ENCODE measurements around the gene AGTPBP1.

The AGTPBP1 gene

DNA sequence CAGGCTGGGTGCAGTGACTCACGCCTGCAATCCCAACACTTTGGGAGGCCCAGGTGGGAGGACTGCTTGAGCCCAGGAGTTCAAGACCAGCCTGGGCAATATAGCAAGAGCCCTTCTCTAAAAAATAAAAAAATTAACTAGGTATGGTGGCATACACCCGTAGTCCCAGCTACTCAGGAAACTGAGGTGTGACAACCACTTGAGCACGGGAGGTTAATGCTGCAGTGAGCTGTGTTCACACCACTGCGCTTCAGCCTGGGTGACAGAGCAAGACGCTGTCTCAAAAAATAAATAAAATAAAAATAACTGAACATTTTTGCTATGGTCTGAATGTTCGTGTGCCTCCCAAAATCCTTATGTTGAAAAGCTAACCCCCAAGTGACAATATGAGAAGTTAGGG, 24.5 kb downstream of the AGTPBP1 start:
- DNase-seq: no peak

DNA sequence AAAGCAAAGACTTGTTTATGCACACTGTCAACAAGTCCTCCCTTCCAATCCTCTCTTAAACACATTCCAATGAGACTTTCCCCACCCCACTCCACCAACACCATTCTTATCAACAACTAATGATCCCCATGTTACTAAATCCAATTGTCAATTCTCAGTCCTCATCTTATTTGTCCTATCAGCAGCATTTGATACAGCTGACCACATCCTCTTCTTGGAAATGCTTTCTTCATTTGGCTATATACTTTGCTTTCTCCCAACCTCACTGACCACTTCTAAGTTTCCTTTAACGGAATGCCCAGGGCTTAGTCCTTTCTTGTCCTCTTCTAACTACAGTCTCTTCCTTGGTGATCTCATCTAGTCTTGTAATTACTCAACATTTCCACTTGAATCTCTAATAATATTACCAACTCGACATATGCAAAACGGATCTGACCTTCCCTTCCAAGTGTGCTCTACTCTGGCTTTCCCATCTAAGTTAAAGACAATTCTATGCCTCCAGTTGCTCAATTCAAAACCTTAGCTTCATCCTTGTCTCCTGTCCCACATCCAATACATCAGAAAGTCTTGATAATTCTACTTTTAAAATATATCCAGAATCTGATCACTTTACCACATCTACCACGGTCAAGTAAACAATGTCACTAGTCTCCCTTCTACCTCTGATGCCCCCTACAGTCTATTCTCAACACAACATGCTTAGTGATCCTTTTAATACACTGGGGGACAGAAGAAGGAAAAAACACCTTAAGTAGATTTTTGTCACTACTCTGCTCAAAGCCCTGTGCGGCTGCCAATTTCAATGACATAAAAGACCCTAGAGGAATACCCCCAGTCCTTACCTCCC, 25.5 kb downstream of the AGTPBP1 start:
- peak; percentile 17 to 72 (median 52) for DNase-seq

DNA sequence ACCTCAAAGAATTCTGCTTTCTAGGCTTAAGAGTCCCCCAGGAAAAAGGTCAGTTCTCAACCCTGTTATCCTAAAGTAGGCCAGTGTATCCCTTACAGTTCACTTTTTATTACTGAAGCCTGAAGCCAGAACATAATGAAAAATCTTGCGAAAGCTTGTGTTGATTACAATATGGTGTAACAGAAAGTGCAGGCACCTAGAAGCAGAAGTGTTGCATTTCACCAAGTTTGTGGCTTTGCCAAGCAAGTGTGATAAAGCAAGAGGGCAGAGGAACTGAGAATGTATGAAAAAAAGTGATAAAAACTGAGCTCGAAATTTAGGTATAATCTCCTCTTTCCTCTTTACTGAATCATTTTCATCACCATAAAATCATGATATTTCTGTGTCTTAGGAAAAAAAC, 26.2 kb downstream of the AGTPBP1 start:
- peak; percentile 56 to 87 (median 72) for DNase-seq

DNA sequence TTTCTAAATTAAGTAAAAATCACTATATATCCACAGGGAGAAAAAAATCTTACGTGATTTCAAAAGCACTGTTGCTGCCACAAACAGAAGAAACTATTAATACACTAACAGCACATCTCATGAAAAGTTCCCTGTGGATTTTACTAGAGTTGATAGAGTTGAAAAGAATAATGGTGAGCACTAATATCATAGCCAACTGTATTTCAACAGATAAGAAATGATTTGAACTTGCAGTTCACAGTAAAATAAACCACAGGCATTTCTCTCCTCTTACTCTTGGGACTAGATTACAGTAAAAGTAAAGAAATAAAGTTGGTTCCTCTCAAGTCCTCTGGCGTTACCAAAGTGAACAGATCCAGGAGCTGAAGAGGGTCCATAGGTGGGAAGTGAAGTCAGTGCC, 27.9 kb downstream of the AGTPBP1 start:
- no peak for DNase-seq

DNA sequence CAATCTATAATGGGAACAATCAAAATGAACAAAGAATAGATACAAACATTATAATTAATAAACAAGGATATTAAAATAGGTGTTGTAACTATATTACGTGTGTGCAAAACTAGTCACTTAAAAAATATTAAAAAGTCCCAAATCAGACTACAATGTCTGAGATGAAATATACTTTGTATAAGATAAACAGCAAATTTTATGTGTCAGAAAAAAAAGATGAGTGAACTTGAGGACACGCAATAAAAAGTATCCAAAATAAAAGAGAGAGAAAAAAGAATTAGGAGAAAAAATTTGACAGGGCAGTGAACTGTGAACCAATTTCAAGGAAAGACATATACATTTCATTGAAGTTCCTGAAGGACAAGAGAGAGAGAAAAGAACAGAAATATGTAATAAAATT, 37.0 kb downstream of the AGTPBP1 start:
- DNase-seq: no peak

DNA sequence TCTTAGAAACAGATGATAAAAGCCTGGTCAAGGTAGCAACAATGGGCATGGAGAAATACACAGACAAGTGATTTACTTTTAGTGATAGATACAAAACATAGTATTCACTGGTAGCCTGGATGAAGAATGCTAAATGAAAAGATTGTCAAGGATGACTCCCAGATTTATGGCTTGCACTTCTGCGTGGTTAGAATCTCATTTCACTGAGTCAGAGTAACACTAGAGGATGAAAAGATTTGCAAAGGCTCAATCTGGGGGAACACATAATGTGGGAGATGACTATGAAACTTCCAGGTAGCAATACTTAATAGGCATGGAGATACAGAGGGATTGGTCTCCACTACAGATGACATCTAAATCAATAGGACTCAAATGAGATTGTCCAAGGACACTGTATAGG, 38.4 kb downstream of the AGTPBP1 start:
- DNase-seq: no peak

DNA sequence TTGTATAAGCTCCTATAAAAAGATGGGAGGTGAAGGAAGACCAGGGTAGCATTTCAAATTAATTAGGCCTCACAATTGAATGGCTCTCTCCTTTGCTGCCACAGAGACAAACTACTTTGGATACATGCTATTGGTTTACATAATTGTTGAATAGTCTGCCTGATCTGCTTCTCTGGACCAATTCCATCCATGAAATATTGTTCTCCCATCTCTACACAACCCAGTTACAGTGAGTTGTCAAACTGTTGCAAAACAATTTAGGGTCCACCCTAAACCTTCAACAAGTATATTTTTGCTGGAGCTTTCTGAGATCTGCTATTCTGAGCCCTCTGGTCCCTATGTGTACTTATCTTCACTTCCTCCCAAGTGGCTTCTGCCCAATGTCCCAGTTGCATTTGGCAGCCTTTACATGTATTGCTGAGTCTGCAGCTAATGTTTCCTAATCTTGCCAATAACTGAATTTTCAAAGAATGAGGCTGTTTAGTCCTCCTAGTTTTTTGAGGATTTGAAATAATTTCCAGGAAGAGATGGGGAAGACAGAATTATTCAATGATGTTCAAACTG, 38.9 kb downstream of the AGTPBP1 start:
- DNase-seq: peak; percentile 15 to 62 (median 46)

DNA sequence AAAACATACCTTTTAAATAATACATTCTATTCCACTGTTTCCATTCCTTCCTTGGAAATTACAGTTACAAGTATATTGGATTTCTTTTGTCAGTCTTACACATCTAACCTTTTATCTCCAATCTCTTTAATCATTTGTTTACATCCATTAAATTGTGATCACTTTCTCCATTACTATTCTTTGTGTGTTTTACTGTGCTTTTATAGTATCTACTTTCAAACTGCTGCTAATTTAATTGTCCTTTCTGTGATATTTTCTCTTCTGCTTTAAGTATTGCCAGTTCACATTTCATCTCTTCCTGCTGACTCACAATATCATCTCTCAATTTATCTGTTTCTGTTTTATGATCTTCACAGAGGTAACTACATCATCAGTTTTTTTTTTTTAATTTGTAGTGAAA, 39.6 kb downstream of the AGTPBP1 start:
- DNase-seq: no peak

DNA sequence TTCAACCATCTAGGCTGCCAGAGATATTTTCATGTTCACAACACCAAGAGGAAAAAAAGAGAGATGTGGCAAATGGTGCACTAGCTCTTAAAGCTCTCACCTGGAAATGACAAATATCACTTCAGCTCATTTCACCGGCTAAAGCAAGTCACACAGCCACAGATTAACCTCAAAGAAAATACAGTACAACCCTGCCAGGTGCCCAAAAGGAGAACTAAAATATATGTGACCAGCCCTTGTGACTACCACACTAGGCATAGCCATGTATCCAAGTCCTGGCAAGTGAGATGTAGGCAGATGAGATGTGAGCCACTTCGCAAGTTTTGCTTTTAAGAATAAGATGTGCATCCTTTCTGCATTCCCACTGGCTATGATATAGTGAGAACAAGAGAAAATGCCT, 41.4 kb downstream of the AGTPBP1 start:
- no peak for DNase-seq

DNA sequence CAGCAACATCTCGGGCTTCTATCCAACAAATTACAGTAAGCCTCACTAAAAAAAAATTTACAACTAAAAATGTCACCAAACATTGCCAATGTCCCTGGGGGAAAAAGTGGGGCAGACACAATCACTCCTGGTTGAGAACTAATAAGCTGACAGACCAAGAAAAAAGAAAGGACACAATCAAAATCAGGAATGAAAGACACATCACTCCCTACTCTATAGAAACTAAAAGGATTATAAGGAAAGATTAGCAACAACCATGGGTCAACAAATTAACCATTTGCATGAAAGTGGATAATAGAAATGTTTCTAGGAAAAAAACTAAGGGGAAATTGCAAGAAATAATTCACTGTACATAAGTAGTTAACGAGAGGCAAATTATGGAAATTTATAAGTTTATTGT, 53.4 kb downstream of the AGTPBP1 start:
- DNase-seq: no peak

DNA sequence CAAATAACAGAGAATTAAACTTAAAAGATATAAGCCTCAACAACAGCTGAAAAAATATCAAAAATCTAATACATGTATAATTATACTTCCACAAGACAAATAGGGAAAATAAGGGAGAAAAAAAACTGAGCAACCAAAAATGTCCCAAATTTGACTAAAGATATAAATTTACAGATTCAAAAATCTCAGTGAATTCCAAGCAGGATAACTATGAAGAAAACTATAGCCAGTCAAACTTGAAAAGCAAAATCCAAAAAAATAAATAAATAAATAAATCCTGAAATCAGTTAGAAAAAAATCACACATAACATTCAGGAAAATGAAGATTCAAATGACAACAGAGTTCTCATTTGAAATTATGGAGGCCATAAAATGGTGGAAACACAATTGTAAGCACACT, 56.7 kb downstream of the AGTPBP1 start:
- no peak for DNase-seq

DNA sequence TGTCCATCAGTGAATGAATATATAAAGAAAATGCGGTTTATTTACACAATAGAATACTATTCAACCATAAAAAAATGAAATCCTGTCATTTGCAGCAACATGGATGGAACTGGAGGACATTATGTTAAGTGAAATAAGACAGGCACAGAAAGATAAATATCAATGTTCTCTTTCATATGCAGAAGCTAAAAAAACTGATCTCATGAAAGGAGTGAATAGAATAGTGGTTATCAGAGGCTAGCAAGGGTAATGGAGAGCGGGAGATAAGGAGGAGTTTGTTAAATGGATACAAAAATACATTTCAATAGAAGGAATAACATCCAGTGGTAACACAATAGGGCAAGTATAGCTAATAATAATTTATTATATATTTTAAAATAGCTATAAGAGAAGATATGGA, 65.0 kb downstream of the AGTPBP1 start:
- DNase-seq: no peak

DNA sequence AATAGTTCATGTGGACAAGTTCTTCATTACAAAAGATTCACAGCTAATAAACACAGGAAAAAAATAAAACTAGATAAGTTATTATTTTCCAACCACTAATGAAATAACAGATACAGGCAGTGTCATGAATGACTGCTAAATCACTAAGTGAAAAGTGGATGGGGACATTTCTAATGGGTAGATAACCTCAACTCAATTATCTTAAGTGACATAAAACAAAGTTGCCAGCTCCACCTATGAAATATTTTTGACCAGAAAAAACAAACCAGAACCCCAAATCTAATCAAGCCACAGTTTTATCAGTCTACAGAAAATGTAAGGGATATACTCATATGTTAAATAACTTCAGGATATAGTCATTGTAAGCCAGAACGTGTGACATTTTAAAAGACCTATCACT, 74.4 kb downstream of the AGTPBP1 start:
- no peak for DNase-seq

DNA sequence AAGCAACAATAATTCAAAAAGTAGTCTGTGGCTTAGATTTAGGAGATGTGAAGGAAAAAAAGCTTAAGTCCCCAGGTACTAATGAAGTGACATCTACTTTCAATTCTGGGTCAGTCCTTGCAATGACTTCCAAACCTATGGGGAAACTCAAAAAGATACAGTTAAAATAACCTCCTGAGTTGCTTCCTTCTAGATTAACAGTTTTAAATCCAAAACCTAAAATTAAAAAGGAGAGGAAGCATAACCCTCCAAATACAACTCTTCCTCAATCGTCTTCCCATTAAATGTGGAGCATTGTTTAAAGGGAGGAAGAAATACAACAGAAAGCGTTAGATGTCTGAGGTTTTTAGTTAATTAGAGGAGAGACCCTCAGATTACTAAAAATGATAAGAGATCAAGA, 75.7 kb downstream of the AGTPBP1 start:
- no peak for DNase-seq

DNA sequence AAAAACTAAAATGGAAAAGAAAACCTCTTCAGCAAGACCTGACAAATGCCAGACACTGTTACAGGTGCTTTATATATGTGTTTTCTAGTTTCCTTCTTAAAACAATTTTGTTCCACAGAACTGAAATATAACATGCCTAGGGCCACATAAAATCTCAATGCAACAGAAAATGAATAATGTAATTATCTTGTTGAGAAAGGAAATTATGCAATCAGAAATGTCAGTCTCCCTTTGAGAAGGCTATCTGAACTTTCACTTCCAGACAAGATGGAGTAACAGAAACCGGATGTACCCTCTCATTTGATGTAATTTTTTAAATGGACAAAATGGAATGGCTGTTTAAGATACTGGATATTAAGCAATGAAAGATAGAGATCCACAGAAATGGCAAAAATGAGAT, 79.2 kb downstream of the AGTPBP1 start:
- DNase-seq: peak in 2 of 4 experiments; percentile 17 to 28

DNA sequence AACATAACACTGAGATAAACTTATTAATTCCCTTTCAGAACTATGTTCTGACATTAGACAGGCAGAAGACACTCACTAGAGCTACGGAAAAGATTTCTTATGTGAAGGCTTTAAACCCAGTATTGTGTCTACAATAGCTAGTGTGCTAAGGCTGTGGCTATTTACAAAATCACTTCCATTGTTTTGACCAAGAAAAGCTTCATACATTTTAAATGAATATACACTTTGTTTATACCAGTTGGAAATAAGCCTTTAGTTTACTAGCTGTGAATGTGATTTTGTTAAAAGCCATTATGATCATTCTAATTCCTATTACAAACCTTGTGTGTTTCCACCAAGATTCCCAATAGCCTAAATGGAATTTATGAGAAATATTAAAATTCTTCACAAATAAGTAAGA, 83.0 kb downstream of the AGTPBP1 start:
- no peak for DNase-seq

DNA sequence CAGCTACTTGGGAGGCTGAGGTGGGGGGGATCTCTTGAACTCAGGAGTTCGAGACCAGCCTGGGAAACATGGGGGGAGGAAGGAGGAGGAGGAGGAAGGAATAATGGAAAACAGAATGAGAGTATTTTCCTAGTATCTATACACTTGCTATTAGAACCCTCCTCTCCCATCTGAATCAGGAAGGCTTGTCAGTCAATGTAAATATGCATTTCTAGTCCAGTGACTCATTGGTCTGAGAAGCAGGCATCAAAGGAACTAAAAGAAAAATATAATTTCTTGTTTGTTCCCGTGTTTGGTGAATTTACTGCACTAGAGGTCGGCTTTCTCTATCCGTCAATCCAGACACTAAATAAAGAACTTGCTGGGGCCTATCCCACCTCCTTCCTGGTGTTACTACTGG, 88.6 kb downstream of the AGTPBP1 start:
- DNase-seq: no peak

DNA sequence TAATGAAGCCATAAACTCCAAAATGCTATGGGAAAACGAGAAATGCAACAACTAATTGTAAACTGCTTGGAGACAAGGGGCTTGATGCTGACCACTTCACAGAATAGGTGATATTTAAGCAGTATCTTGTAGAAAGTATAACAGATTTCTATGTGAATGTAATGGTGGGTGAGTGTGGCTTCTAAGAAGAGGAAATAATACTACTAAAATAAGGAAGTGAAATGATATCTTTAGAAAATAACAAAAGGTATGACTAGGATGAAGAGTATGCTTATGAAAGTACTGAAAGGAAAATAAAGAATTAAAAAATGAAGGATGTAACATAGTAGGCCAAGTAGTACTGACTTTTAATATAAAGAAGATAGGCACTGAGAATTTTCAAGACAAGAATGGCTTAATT, 94.2 kb downstream of the AGTPBP1 start:
- peak in 2 of 4 experiments; percentile 9 to 23 for DNase-seq

DNA sequence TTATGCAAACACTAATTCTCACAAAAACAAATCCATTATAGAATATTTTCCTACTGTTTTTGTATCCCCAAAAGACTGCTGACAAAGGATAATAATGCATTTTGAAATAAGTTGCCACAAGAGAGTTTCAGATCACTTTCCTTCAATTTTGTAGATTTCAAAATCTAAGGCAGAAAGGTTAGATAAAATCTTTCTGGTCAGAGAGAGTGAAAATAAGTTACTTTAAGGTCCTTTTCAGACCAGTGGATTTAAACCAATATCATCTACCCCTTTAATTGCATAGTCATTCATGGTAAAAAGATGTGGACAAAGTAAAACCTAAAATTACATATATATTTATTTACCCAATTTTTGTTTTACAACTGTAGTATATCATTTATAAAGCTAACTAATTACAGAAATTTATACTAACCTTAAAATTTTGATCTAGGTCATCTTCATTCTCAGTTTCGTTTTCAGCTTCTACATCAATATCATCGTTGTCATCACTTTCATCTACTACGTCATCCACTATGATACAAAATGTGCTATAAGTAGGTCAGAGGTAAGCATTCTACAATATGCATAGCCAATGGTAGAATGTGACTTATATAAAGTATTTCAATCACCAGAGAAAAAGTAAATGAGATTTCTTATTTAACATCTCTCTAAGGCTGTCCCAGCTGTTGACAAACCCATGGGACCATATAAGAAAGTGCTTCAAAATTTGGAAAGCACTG, 95.7 kb downstream of the AGTPBP1 start:
- DNase-seq: no peak

DNA sequence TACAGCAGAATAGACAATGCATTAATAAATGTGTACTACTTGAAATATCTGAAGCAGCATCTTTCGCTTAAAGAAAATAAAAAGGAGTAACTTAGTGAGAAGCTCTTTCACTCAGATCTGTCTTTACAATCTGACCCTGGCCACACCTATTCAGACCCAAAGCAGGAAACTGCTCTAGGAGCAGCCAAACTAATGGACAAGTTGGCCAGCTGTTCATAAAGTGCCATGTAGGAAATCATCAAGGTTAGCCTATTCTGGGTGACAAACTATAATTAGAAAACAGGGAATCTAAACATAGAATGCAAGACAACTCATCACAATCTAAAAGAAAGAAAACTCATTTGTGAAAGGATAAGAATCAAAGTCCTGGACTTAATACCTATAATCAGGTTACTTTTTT, 101.3 kb downstream of the AGTPBP1 start:
- no peak for DNase-seq

DNA sequence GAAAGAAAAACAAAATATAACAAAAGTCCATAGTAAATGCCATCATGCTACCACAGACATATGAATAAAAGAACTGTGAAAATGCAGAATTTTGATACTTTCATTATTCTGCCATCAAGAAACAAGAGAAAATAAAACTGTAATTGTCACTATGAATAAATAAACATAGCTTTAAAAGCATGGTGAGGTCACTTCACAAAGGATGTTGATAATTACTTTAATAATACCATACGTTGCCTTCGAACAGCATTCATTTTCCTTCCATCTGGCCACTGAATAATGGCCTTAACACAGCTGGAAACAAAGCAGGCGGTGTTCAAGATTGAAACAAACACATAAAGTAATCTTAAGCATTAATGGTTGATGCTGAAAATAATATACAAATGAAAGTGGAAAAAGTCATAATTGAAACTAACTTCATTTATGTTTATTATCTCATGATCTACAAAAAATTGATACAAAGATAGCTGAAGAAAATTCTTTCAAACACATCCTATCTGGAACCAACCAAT, 102.0 kb downstream of the AGTPBP1 start:
- no peak for DNase-seq

DNA sequence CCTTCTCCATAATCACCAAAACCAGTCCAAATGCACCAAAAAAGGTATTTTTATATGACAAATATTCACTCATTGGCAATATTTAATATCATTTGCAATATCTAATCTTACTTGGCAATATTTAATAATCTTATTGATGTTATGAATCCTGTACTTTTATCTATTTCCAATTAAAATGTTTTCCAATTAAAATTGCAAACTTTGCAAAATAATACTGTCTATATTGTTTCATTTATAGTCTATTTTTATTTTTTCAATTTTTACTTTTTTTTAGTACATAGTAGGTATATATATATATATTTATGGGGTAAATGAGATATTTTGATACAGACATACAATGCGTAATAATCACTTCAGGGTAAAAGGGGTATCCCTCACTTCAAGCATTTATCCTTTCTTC, 109.9 kb downstream of the AGTPBP1 start:
- no peak for DNase-seq

DNA sequence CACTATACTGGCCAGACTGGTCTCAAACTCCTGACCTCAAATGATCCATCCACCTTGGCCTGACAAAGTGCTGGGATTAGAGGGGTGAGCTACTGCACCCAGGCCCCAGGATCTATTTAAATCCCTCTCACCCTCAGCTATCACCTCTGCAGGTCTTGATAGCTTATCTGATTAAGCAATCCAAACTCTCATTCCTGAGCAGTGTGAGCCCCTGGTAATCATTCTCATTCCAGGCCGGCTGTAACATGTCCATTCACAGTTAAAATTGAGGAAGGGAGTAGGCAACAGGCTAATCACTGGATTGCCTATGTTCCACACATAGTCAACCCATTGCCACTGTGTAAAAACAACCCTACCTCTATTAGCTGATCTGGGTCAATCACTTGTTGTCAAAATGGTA, 111.1 kb downstream of the AGTPBP1 start:
- DNase-seq: no peak

All from suppressor macrophage (primary cell).